Upper lobe of left lung (tissue), 4 donors: ENCODE results near the gene DNHD1.

ENCODE experiments used
- EP300 ChIP-seq, 4 donors: sonication (generic); formaldehyde crosslinking; IDR thresholded peaks; one replicate each; pipeline ENCODE4 v1.5.1; 2017; ENCODE audit warnings: antibody characterized with exemption in 4 of 4, control low read depth in 2 of 4
- POLR2A ChIP-seq, 4 donors: fragments of 450-650 bp; IDR thresholded peaks; one replicate each; pipeline ENCODE4 v1.5.1; 2016 to 2017; ENCODE audit warnings: antibody characterized with exemption in 4 of 4, mild to moderate bottlenecking in 2 of 4
- TF ChIP-seq, protein P1 (sequence below), 6 experiments: fragments of 450-650 bp in 4 of 6; fragments of 200-600 bp in 2 of 6; sonication (generic) in 2 of 6; IDR thresholded peaks; one replicate each; pipeline ENCODE4 v1.5.1; 2016 to 2019; ENCODE audit warnings: antibody characterized with exemption in 6 of 6

DNA sequence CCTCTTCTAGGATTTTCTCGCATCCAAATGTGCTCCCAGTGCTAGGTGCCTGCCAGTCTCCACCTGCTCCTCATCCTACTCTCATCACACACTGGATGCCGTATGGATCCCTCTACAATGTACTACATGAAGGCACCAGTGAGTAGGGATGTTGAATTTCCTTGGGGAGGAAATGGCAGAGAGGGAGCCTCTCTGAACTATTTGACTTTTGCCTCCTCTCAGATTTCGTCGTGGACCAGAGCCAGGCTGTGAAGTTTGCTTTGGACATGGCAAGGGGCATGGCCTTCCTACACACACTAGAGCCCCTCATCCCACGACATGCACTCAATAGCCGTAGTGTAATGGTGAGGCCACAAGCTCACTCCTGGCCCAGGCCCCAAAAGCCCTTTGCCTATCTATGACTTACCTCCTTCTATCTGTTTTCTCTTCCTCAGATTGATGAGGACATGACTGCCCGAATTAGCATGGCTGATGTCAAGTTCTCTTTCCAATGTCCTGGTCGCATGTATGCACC is 112.5 kb downstream of the DNHD1 start:
- TF ChIP-seq, protein P1, sequence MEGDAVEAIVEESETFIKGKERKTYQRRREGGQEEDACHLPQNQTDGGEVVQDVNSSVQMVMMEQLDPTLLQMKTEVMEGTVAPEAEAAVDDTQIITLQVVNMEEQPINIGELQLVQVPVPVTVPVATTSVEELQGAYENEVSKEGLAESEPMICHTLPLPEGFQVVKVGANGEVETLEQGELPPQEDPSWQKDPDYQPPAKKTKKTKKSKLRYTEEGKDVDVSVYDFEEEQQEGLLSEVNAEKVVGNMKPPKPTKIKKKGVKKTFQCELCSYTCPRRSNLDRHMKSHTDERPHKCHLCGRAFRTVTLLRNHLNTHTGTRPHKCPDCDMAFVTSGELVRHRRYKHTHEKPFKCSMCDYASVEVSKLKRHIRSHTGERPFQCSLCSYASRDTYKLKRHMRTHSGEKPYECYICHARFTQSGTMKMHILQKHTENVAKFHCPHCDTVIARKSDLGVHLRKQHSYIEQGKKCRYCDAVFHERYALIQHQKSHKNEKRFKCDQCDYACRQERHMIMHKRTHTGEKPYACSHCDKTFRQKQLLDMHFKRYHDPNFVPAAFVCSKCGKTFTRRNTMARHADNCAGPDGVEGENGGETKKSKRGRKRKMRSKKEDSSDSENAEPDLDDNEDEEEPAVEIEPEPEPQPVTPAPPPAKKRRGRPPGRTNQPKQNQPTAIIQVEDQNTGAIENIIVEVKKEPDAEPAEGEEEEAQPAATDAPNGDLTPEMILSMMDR (IDR thresholded peaks at IDR 0.05), result no peak
- no peak for TF ChIP-seq EP300 (IDR thresholded peaks at IDR 0.05)
- no peak for TF ChIP-seq POLR2A (IDR thresholded peaks at IDR 0.05)
